Lower lobe of right lung (tissue), 2 donors: ENCODE results near the gene AFF3. TPM values are rescaled to one million over a fixed set of nuclear protein-coding genes. Genes with fewer than 3 reads are reported as not detected.

Experiments used
- ATAC-seq, 2 donors: fragments of 200-7000 bp; cut with Tn5 transposase; one replicate each; pipeline ENCODE4 v1.9.1; 2020 to 2022; ENCODE audit warnings: mild to moderate bottlenecking in 2 of 2, moderate library complexity in 2 of 2
- DNase-seq: peaks from one replicate; pipeline ENCODE4 v3.0.0-alpha.2; 2020
- H3K27ac ChIP-seq: fragments of 200-600 bp; one replicate; pipeline ENCODE4 v1.8.0; 2022
- H3K27me3 ChIP-seq: fragments of 200-600 bp; one replicate; pipeline ENCODE4 v1.8.0; 2022; ENCODE audit warnings: low read depth
- H3K36me3 ChIP-seq: fragments of 200-600 bp; one replicate; pipeline ENCODE4 v1.8.0; 2022; ENCODE audit warnings: mild to moderate bottlenecking
- H3K4me1 ChIP-seq: fragments of 200-600 bp; one replicate; pipeline ENCODE4 v1.8.0; 2022
- H3K4me3 ChIP-seq: fragments of 200-600 bp; one replicate; pipeline ENCODE4 v1.8.0; 2022; ENCODE audit warnings: mild to moderate bottlenecking
- H3K9me3 ChIP-seq: fragments of 200-600 bp; one replicate; pipeline ENCODE4 v1.8.0; 2022
- CTCF ChIP-seq: fragments of 200-600 bp; IDR thresholded peaks from one replicate; pipeline ENCODE4 v1.8.0; 2022; ENCODE audit warnings: antibody characterized with exemption, mild to moderate bottlenecking
- intact Hi-C: fragments of 100-400 bp; cut with DNase I; formaldehyde crosslinking; loops from one replicate; pipeline ENCODE4 v1.11.0; 2022
- total RNA-seq: library from RNA; stranded (reverse); fragmentation: NEBNext Ultra II Directional; extraction: Animal tissue kit (Norgen Biotek cat#: 25700); gene quantifications from one replicate; pipeline ENCODE4 v1.2.1, GENCODE V29; 2021
- donor health status: DM: no; HTN: yes; CAD: no; lungs with severe emphysema.

Gene AFF3
- total RNA-seq, 1 donor from 2014 or later = 57.3 TPM

DNA sequence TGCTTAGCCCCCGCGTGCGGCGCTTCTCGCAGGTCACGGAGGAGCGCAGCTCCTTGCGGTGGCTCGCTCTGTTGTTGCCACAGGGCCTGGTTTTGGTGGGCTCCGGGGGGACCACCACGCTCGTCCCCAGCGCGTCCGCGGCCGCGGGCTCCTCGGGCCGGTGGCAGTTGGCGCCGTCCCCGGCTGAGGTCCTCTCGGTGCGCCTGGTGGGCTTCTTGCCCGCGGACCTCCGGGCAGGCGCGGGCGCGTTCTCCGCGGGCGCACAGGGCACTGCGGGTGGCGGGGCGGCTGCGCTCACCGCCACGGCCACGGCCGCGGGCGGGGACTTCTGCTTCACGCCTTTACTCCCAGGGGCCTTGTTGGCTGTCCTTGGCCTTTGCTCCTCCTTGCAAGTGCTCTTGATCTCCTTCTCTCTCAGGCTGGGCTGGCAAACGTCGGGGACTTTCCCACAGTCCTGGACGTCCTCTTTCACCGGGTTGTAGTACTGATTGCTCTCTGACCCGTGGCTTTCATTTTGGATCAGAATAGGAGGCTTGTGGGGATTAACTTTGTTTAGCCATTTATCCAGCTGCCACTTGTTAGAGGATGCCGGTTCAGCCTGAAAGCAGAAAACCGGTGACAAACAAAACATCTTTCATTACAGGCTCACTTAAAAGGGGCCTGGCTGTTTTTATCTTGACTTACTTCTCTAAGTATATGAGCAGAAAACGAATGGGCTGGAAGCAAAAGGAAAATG lies 548.5 kb downstream of the AFF3 start:
- H3K9me3 ChIP-seq = no peaks in the 10 kb centered on the region
- no peaks in the 10 kb centered on the region for H3K4me1 ChIP-seq
- no peak overlapping the region for H3K27ac ChIP-seq
- ATAC-seq (no peak), DNase-seq (no peak)
- peaks cover 7% of the 10 kb centered on the region for H3K36me3 ChIP-seq
- H3K4me3 ChIP-seq = no peak overlapping the region
- intact Hi-C loops = no loop called here
- TF ChIP-seq CTCF = no peak
- no peaks in the 10 kb centered on the region for H3K27me3 ChIP-seq

DNA sequence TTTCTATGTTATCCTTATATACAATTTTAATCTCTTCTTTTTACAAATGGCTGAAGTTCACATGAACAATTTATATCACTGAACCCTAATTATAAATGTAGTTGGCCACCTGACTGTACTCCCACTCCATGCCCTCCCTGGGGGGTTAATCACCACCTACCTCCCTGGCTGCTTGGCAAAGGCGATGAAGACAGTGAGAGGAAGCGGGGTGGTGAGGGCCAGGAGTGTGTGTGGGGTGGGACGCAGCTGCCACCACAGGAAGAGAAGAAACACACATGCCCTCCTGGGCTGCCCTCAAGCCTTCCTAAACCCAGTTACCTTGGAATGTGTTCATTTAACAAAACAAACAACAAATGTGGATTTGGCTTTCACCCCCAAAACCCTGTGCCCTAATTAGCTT lies 565.6 kb downstream of the AFF3 start:
- intact Hi-C loops = no loop called here
- H3K4me1 ChIP-seq = no peaks in the 10 kb centered on the region
- DNase-seq (no peak), ATAC-seq (no peak)
- H3K9me3 ChIP-seq = no peaks in the 10 kb centered on the region
- no peak overlapping the region for H3K4me3 ChIP-seq
- H3K27ac ChIP-seq = no peak overlapping the region
- no peak for TF ChIP-seq CTCF
- peaks cover 17% of the 10 kb centered on the region for H3K36me3 ChIP-seq
- H3K27me3 ChIP-seq = no peaks in the 10 kb centered on the region

- Histone ChIP-seq H3K9me3 (no peaks in the 10 kb centered on the region), H3K4me3 (no peak overlapping the region), H3K4me1 (no peaks in the 10 kb centered on the region), H3K27me3 (no peaks in the 10 kb centered on the region), H3K27ac (no peak overlapping the region), H3K36me3 (peaks cover 16% of the 10 kb centered on the region)
- ATAC-seq = no peak
- no peak for TF ChIP-seq CTCF
- no peak for DNase-seq
- intact Hi-C loops = no loop called here
Measured at GRCh38 chr2:99573634-99574251, 568.6 kb downstream of the AFF3 start.

DNA sequence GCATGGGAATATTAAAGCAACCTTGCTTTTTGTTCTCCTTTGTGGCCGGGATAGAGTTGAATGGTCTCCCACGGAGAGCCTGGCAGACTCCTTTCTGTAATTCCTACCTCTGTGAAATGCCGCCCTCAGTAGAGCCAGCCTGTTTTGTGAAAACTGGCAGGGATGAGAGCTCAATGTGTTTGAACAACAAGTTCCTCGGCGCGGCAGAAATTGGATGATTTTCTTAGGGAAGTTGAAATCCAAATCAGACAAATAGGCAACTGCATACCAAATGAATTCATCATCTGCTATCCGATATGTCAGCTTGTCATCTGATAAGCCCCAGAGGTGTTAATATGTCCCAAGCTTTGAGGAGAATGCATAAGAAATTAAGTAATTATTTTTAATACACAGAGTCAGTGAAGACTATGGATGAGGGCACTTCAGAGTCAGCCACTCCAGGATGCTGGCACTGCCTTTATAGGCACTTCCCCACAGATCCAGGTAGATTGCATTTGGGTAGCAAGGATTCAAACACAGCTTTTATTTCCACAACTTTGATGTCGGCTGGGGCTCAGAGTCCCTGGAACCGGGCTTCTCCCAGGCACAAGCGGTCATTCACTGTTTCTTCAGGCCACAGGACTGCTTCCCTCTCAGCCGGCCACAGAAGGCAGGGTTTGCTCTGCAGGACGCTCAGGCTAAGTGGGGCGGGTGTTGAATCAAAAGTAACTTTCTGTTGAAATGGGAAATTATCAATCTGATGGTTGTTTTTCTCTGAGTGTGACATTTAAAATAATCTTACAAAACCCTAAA lies 569.8 kb downstream of the AFF3 start:
- DNase-seq = no peak
- Histone ChIP-seq H3K27me3 (no peaks in the 10 kb centered on the region), H3K4me3 (no peak overlapping the region), H3K36me3 (peaks cover 13% of the 10 kb centered on the region), H3K27ac (no peak overlapping the region), H3K4me1 (no peaks in the 10 kb centered on the region), H3K9me3 (no peaks in the 10 kb centered on the region)
- intact Hi-C loops = no loop called here
- ATAC-seq = no peak
- no peak for TF ChIP-seq CTCF

- H3K36me3 ChIP-seq = peaks cover 16% of the 10 kb centered on the region
- no peak for DNase-seq
- no peak for ATAC-seq
- no peak overlapping the region for H3K4me3 ChIP-seq
- no peak overlapping the region for H3K27ac ChIP-seq
- no peaks in the 10 kb centered on the region for H3K9me3 ChIP-seq
- intact Hi-C loops = no loop called here
- TF ChIP-seq CTCF = no peak
- no peaks in the 10 kb centered on the region for H3K27me3 ChIP-seq
- no peaks in the 10 kb centered on the region for H3K4me1 ChIP-seq
Measured at GRCh38 chr2:99571954-99572353, 570.4 kb downstream of the AFF3 start.
